ENCODE measurements around the gene TCF19. TPM values are rescaled to one million over a fixed set of nuclear protein-coding genes. Genes with fewer than 3 reads are reported as not detected.
"Not testable (repeated sequence)": the region's sequence is repeated elsewhere in the genome, so short reads cannot be mapped to it uniquely, and the experiment has no call there.

Gene TCF19
- total RNA-seq, 1 donor from 2014 or later = 2.4 TPM

GRCh38 chr6:31175971-31176370 is 17.6 kb downstream of the TCF19 start:
- DNase-seq (ENCODE audit: low spot score) = no peak
- intact Hi-C loops (cut with DNase I) = no loop called here

GRCh38 chr6:31178143-31179041 is 20.0 kb downstream of the TCF19 start:
- intact Hi-C loops (cut with DNase I) = no loop called here
- DNase-seq (ENCODE audit: low spot score) = no peak

GRCh38 chr6:31179042-31179386 is 20.6 kb downstream of the TCF19 start:
- no peak for DNase-seq (ENCODE audit: low spot score)
- intact Hi-C loops (cut with DNase I) = no loop called here

GRCh38 chr6:31179896-31180295 is 21.5 kb downstream of the TCF19 start:
- intact Hi-C loops (cut with DNase I) = no loop called here
- DNase-seq (ENCODE audit: low spot score) = no peak

- intact Hi-C loops (cut with DNase I) = no loop called here
- DNase-seq (ENCODE audit: low spot score) = no peak
Measured at GRCh38 chr6:31180500-31180899, 22.1 kb downstream of the TCF19 start.

- DNase-seq (ENCODE audit: low spot score); intact Hi-C loops (cut with DNase I): not testable (repeated sequence)
Measured at GRCh38 chr6:31183287-31183686, 24.9 kb downstream of the TCF19 start.

GRCh38 chr6:31183859-31184258 is 25.5 kb downstream of the TCF19 start:
- DNase-seq (ENCODE audit: low spot score); intact Hi-C loops (cut with DNase I): not testable (repeated sequence)

- intact Hi-C loops (cut with DNase I); DNase-seq (ENCODE audit: low spot score): not testable (repeated sequence)
Measured at GRCh38 chr6:31185695-31186051, 27.3 kb downstream of the TCF19 start.

- intact Hi-C loops (cut with DNase I) = no loop called here
- DNase-seq (ENCODE audit: low spot score) = peak; percentile 86
Measured at GRCh38 chr6:31186052-31186734, 27.8 kb downstream of the TCF19 start.

- DNase-seq (ENCODE audit: low spot score) = no peak
- intact Hi-C loops (cut with DNase I) = no loop called here
Measured at GRCh38 chr6:31187780-31188194, 29.4 kb downstream of the TCF19 start.

GRCh38 chr6:31189223-31189622 is 30.8 kb downstream of the TCF19 start:
- DNase-seq (ENCODE audit: low spot score); intact Hi-C loops (cut with DNase I): not testable (repeated sequence)

GRCh38 chr6:31190488-31190887 is 32.1 kb downstream of the TCF19 start:
- DNase-seq (ENCODE audit: low spot score) = no peak
- intact Hi-C loops (cut with DNase I) = loop anchor here (2.0 kb wide), 1 partner anchor 32 kb away; the partner anchor contains the start of gene TCF19

GRCh38 chr6:31192431-31193105 is 34.2 kb downstream of the TCF19 start:
- not testable (repeated sequence) for DNase-seq (ENCODE audit: low spot score)
- intact Hi-C loops (cut with DNase I) = loop anchor here (1.0 kb wide), 1 partner anchor 55 kb away; no protein-coding TSS in a partner anchor

GRCh38 chr6:31193206-31193605 is 34.8 kb downstream of the TCF19 start:
- intact Hi-C loops (cut with DNase I) = no loop called here
- DNase-seq (ENCODE audit: low spot score) = no peak

GRCh38 chr6:31194061-31194834 is 35.9 kb downstream of the TCF19 start:
- intact Hi-C loops (cut with DNase I) = no loop called here
- no peak for DNase-seq (ENCODE audit: low spot score)

- intact Hi-C loops (cut with DNase I); DNase-seq (ENCODE audit: low spot score): not testable (repeated sequence)
Measured at GRCh38 chr6:31195308-31195979, 37.1 kb downstream of the TCF19 start.

- DNase-seq (ENCODE audit: low spot score) = not testable (repeated sequence)
- intact Hi-C loops (cut with DNase I) = loop anchor here (1.0 kb wide), 1 partner anchor 171 kb away; no protein-coding TSS in a partner anchor
Measured at GRCh38 chr6:31196251-31197022, 38.0 kb downstream of the TCF19 start.
